Stimulated activated CD4-positive, alpha-beta T cell treated with anti-CD3 and anti-CD28 coated beads, TNF-alpha, amount 100 ng/mL, for 24 hours (primary cell): ENCODE results near the gene DMXL1.
A peak's percentile ranks its signal among the peaks of the same experiment; 100 is the strongest.

Experiments used
- DNase-seq, 3 experiments: peaks; one replicate each; pipeline ENCODE4 v3.0.0-alpha.2; 2020; ENCODE audit warnings: low read depth in 3 of 3

The DMXL1 gene

DNA sequence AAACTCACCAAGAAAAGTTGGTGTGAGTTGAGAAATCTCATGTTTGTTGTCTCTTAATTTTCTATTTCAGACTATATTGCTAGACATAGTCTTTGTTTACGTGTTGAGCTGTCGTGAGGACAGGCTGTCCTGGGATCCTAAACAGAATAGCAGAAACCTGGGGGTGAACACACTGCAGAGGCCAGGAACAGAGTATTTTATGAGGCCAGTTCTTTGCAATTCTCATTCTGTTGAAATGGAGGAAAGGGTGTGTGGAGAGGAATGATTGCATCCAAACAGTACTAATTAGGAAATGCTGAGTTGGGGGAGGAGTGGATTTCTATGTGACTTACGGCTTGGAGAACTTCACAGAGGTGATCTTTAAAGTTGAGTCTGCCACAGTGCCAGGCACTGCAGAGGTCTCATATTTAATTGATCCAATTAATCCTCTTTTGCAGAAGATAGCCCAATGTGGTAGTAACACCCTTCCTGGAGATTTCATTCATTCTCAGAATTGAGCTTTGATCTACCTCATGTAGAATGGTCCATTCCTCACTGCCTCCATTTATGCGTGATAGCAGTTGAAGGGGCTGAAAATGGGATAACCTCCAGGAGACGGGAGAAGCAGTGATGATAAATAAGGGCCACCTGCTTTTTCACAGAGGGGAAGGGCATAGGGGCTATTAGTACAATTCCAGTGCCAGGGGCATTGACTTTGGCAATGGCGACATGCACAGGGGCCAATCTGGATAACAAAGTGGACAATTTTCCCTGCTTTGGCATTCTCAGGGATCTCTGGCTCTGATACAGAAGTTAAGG lies 200.3 kb downstream of the DMXL1 start:
- DNase-seq = no peak

- no peak for DNase-seq
These were observed 201.2 kb downstream of the DMXL1 start for GRCh38 chr5:119271758-119272730.

DNA sequence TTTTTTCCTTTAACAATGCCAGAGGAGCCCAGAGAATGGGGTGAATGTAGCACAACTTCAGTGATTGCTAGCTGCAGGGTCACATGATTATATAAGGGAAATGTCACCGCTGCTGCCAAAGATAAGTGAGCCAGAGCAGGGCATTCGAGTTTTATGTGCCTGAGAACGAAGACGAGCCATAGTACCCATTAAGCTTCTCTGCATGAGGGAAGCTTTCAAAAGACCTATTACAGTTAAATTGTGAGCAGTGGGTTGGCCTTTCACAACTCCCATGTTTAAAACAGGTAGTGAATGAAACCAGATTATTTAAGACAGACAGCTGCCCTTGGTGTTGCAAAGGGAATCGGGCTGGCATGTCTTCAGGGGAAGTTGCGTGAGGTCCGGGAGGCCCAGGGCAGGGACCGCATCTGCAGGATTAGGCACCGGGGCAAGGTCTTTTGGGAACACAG lies 202.5 kb downstream of the DMXL1 start:
- DNase-seq = no peak

GRCh38 chr5:119274030-119274766 lies 203.3 kb downstream of the DMXL1 start:
- no peak for DNase-seq

GRCh38 chr5:119274767-119275130 lies 203.9 kb downstream of the DMXL1 start:
- no peak for DNase-seq

GRCh38 chr5:119275146-119275545 lies 204.3 kb downstream of the DMXL1 start:
- no peak for DNase-seq

DNA sequence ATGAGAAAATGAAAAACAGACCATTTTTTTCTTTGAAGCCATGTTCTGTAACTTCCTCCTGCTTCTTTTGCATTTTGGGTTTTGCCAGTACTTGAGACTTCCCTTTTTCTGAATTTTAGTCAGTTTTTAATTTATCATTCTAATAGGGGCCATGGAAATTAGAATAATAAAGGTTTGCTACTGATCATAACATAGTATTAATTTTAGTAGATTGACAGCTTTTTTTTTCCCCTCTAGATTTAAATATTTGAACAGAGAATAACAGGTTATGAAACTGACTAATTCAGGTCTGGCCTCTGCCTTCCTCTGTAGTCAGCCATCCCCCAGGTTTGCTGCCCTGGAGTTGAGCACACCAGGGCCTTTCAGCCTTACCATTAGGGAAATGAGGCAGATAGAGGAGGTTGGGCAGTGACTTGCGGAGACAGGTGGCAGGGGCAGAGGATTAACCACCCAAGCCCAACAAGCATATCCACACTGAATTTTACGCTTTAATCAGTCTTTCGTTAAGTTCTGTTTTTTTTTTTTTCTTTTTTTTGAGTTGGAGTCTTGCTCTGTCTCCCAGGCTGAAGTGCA lies 204.8 kb downstream of the DMXL1 start:
- peak in 1 of 3 experiments; percentile 45 for DNase-seq

DNA sequence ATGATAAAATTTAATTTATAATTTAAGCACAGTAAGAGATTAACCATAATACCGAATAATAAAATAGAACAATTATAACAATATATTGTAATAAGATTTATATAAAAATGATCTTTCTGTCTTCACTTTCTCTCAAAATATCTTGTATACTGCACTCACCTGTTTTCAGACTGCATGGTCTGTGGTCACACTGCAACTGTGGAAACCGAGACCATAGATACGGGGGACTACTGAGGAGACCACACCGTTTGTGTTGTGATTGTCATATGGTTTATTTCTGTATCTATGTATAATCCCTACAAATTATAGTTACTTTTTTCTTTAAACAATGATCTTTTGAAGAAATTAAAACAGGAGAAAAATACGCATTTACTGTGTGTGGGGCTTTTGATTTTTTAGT lies 206.1 kb downstream of the DMXL1 start:
- no peak for DNase-seq

DNA sequence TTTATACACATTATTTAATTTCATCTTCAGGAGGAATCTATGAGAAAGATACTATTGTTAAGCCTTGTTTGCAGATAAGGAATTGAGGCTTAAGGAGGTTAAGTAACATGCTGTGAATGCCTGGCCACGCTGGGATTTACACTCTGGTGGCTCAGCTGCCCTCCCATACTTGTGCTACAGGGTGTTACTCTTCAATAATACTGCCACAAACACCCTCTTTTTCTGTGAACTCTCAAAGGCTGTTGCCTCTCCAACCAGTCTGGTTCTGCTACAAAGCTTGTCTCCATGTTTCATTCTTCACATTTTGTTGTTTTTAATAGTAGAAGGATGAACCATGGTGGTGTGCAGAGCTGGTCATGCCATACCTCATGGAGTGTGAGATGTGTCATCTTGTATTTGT lies 208.2 kb downstream of the DMXL1 start:
- DNase-seq = no peak

DNA sequence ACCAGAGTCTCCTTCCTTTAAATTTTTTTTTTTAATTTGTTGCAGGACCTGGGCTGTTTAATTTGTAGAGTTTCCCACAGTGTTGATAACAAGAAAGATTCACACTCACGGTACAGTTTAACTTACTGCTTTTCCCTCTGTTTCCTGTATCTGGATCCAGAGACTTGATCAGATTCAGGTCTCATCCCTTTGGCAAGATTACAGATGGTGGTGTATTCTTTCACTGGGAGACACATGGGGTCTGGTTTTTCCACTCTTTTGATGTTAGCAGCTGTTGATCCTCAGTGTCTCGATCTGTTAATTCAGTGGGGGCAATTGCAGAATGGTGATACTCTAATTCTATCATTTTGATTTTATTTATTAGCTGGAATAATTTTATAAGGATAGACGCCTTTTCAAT lies 209.5 kb downstream of the DMXL1 start:
- DNase-seq = no peak

DNA sequence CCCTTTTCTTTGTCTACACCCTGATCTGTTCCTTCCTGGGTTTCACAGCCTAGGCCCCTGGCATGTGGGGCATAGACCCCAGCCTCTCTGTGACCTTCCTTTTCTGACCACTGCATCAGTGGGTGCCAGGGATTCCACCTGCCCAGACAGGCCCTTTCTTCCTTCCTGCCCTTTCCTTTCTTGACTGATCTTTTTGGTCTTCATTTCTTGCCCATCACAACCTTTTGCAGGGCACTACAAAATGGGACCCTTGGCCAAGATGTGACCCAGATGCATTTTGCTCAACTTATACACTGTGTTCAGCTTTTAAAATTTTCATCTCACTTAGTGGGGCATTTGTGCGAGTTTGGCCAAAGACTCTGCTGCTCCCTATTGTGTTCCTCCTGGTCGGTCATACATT lies 211.7 kb downstream of the DMXL1 start:
- no peak for DNase-seq

DNA sequence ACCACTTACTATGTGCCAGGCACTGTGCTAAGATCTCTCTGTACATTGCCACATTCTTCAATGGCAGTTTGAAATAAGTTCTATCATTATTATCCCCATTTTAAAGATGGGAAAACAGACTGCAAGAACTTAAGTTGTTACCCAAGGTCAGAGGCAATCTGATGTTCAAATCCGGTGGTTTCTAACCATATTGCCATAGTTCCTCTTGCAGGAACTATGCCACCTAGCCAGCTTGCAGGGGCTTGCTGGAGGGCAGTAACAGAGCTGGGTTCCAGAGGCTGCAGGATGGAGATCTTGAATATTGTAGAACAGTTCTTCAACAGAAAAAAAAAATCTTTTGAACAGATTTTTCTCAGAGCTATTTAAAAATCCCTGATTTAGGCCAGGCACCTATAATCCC lies 213.1 kb downstream of the DMXL1 start:
- no peak for DNase-seq

DNA sequence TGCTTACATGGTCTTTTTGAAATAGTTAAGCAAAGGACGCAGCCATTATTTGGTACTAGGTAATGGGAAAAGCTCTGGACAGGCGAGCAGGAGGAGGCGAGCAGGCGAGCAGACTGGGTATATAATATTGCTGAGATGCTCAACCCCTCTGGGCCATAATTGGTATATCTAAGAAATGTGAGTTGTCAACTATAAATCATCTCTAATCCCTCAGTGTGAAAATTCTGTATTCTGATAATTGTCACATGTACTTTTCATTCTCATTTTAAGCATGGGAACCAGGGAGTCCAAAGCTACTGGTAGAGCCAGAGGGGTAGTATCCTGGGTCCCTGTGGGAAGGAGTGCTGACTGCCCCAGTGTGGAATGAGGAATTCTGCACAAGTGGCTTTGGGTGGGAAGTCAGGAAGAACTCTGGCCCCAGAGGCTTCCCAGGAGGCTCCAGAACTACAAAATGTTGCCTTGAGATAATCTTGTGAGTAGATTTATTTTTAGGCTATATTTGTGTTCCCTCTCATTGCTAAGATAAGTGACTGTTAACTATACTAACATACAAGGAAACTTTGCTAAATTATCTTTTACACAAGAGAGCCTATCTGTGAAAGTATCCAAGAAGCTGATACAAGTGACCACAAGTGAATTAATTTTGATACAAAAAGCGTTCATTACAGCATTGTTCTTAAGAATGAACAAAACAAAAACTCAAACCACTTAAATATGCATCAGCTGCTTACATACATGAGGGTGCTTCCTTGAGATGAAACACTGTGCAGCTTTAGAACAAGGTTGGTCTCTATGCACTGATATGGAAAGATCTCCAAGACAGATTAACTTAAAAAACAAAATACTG lies 214.4 kb downstream of the DMXL1 start:
- DNase-seq = no peak

GRCh38 chr5:119286511-119287488 lies 215.9 kb downstream of the DMXL1 start:
- DNase-seq = no peak

- DNase-seq = no peak
These were observed 216.7 kb downstream of the DMXL1 start for GRCh38 chr5:119287547-119288111.

GRCh38 chr5:119288379-119289033 lies 217.6 kb downstream of the DMXL1 start:
- DNase-seq = no peak

- DNase-seq = no peak
These were observed 218.7 kb downstream of the DMXL1 start for GRCh38 chr5:119289438-119290044.

GRCh38 chr5:119290161-119290569 lies 219.3 kb downstream of the DMXL1 start:
- no peak for DNase-seq
